Memory B cell (primary cell): ENCODE measurements around the gene GNG13.

Source experiments
- ATAC-seq: fragments of 150-1000 bp; cut with Tn5 transposase; 2 replicates; pipeline ENCODE4 v1.10.0; 2021; ENCODE audit warnings: low read depth, mild to moderate bottlenecking, moderate library complexity
- DNase-seq, 2 donors: peaks; one replicate each; pipeline ENCODE4 v3.0.0; 2022; ENCODE audit warnings: low spot score in 2 of 2
- H3K27ac Mint-ChIP-seq: one replicate; pipeline ENCODE4 v1.8.0; 2022; ENCODE audit warnings: mild to moderate bottlenecking, moderate library complexity, mixed read lengths
- H3K27me3 Mint-ChIP-seq: one replicate; pipeline ENCODE4 v1.8.0; 2022; ENCODE audit warnings: mixed read lengths
- H3K36me3 Mint-ChIP-seq: one replicate; pipeline ENCODE4 v1.8.0; 2022; ENCODE audit warnings: mild to moderate bottlenecking, mixed read lengths
- H3K4me1 Mint-ChIP-seq: one replicate; pipeline ENCODE4 v1.8.0; 2022; ENCODE audit warnings: mixed read lengths
- H3K4me3 Mint-ChIP-seq: one replicate; pipeline ENCODE4 v1.8.0; 2022; ENCODE audit warnings: mild to moderate bottlenecking, moderate library complexity, mixed read lengths
- H3K9me3 Mint-ChIP-seq: one replicate; pipeline ENCODE4 v1.8.0; 2022; ENCODE audit warnings: mixed read lengths

GNG13 gene

DNA sequence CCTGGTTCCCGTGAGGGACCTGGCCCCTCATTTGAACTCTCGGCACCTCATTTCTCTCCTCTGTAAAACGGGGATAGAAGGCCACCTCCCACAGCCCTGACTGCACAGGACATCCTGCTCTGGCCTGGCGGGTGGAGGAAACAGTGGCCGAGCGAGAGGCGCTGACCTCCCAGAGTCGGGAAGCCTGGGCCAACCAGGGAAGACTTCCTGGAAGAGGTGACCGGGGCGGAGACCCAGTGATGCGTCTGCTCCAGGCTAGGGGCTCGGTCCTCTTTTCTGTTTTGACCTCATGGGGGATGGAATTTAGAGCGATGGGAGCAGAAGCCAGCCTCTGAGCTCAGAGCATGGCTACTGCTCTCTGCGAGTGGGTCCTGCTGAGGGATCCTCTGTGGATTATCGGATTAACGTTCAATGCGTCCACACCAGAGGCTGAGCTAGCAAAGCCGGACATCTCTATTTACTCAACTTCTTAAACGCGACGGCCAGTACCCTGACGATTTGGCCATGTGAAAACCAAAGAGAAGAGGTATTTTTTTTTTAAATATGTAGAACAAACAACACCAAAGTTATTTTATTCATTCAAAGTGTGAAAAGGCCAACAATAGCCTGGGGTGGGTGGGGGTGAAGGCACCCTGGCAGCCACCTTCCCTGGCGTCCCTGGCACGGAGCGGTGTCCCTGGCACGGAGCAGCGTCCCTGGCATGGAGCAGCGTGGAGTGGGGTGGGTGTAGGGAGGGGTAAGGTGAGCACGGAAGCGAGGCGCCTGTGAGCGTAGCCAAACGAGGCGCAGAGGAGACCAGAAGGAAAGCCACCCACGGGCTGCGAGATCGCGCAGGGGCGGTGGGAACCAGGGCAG, 49.2 kb downstream of the GNG13 start:
- H3K36me3 Mint-ChIP-seq: peaks cover under 1% of the 10 kb centered on the region
- no peak for ATAC-seq
- H3K9me3 Mint-ChIP-seq: no peaks in the 10 kb centered on the region
- no peak overlapping the region for H3K27ac Mint-ChIP-seq
- peaks cover 2% of the 10 kb centered on the region for H3K4me1 Mint-ChIP-seq
- H3K4me3 Mint-ChIP-seq: no peak overlapping the region
- DNase-seq: no peak
- H3K27me3 Mint-ChIP-seq: peaks cover under 1% of the 10 kb centered on the region

DNA sequence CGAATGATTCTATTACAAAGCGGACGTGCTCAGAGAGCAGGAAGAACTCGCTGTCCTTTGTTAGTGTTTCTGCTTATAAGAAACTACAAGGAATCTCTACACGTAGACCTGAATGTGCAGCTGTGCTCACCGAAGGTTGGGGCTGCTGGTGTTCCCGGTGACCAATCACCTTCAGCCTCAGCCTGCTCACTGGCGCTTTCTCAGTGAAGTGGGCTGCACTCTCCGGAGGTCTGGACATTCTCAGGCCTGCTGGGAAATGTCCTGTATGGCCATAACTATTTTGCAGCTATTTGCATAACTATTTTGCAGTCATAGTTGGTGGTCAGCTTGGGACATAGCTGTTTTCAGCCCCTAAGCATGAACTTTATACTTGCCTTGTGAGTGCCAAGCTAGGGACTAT, 50.0 kb downstream of the GNG13 start:
- Mint-ChIP-seq H3K27ac (no peak overlapping the region), H3K4me1 (peaks cover 2% of the 10 kb centered on the region), H3K9me3 (no peaks in the 10 kb centered on the region), H3K4me3 (no peak overlapping the region), H3K36me3 (no peaks in the 10 kb centered on the region), H3K27me3 (no peaks in the 10 kb centered on the region)
- no peak for ATAC-seq
- no peak for DNase-seq

DNA sequence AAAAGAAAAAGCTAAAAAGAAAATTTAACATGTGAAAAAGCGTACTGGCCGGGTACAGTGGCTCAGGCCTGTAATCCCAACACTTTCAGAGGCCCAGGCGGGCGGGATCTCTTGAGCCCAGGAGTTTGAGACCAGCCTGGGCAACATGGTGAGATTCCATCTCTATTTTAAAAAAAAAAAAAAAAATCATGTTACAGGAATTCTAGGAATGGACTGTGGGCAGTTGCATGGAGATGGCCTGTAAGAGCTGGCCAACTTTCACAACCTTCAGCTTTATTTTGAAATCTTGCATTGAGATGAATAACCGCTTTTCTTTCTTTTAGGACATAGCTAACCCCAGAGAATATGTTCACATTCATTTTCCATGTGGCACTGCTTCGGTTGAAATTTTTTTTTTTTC, 51.5 kb downstream of the GNG13 start:
- no peak overlapping the region for H3K27ac Mint-ChIP-seq
- no peaks in the 10 kb centered on the region for H3K4me1 Mint-ChIP-seq
- no peak for ATAC-seq
- H3K27me3 Mint-ChIP-seq: no peaks in the 10 kb centered on the region
- no peaks in the 10 kb centered on the region for H3K36me3 Mint-ChIP-seq
- H3K4me3 Mint-ChIP-seq: no peak overlapping the region
- DNase-seq: no peak
- no peaks in the 10 kb centered on the region for H3K9me3 Mint-ChIP-seq
